Stimulated activated CD8-positive, alpha-beta memory T cell treated with anti-CD3 and anti-CD28 coated beads, Interleukin-2, amount 100 ng/mL, for 1 hour (primary cell): Measurements from ENCODE around the gene MLXIP.

ENCODE experiments used
- DNase-seq, 2 donors: peaks; one replicate each; pipeline ENCODE4 v3.0.0-alpha.2; 2020; ENCODE audit warnings: low read depth in 2 of 2

Gene MLXIP

DNA sequence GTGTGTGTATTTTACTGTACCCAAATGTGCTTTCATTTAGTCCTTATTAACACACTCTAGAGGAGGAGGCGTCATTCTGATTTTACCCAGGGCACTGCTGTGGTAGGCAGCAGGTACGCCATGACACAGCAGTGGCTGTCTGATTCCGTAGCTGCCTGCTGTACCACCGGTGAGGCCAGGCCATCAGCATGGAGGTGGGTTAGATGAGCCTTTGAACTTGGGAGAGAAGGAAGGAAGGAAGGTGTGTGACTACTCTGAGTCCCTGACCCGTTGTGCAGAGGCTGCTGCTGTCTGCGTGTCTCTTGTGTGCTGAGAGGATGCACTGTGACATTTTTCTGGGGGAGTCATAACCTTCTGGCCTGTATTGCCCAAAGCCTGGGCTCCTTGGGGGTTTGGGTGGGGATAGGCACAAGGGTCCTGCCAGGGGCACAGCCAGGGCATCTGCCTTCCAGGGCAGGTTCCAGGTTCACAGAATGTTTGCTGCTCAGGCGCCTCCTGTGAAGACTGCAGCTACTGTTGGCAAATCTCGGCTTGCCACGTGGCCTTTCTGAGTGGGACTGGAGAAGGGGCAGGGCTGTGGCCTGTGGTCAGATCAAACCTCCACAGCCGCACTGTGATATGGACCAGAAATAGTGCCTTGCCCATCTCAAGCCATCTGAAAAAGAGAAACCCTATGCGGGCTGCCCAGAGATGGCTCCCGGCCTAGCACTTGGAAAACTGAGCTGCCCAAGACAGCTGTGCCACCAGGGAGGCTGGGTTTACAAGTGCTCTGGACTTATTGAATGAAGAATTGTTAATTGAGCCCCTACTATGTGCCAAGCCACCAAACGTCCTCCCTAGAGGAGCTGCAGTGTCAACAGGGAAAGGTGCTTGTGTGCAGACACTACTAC lies 47.1 kb downstream of the MLXIP start:
- no peak for DNase-seq

DNA sequence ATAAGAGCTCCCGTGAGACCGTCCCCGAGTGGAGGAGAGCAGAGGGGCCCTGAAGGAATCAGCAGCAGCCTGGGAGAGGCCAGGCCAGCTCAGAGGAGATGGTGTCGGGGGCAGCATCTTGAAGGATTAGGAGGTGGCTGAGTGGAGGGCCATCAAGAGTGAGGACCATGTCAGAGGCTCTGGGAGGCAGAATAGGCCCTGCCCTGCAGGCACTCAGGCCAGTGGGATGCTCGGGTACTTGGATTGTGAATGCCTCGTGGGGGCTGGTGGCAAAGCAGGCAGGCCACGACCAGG lies 47.7 kb downstream of the MLXIP start:
- DNase-seq = no peak

DNA sequence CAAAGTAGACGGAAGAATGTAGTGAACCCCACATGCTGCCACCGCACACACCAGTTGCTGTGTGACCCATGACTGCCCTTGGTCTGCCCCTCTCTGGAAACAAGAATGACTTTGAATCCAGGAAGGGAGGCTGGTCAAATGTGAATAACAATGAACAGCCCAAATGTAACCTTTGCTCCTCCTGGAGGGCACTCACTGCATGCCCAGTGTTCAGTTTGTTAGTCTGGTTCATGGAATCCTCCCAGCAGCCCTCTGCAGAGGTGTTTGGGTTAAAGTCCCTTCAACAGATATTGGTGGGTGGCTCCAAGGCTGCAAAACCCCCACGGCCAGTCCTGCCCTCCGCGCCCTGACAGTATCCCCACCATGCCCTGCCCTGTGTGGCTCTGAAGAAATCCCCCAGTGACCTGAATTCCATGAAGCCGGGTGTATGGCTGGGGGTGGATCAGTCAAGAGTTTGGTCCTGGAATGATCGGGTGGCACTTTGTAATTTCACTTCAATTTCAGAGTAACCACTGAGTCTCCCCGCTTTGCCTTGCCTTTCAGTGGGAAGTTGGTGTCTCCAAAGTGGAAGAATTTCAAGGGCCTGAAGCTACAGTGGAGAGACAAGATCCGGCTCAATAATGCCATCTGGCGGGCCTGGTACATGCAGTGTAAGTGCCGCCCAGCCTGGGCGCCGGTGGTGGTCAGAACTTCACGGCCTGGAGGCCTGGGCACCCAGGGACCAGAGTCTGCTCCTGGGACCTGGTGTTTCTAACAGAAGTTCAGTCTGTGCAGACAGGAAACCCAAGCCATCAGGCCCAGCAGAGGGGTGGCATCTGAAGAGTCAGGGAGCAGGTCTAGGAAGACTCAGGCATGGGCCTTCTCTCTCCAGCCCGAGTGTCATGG lies 48.4 kb downstream of the MLXIP start:
- no peak for DNase-seq

DNA sequence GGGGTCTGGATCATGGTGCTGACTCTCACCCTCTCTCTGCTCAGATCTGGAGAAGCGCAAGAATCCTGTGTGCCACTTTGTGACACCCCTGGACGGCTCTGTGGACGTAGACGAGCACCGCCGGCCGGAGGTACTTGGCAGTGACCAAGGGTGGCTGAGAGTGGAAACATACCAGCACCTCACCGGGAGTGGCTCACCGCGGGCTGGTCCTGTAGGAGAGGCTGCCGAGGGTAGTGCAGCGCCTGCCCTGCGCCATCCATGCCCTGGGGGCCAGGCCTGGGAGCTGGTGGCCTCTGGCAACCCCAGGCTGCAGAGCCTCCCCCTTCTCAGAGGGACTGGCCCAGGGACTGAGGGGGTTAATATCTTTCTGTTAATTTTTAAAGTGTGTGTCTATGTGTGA lies 49.3 kb downstream of the MLXIP start:
- no peak for DNase-seq

DNA sequence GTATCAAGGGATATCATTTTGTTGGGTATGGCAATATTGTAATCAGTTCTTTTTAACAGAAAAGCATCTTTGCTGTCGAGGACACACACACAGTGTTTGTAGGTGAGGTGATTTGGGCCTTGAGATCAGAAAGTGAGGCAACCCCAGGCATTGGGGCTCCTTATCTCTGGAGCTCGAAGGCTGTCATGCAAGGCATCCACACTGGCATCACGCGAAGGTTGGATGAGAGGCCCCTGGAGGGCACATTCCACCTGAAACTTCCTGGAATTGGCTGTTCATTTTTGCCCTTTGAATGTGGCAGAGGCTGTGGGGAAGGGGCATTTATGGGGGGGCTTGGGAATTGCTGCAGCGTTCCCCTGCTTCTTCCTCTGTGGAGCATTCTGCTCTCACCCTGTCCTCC lies 49.9 kb downstream of the MLXIP start:
- DNase-seq = no peak

DNA sequence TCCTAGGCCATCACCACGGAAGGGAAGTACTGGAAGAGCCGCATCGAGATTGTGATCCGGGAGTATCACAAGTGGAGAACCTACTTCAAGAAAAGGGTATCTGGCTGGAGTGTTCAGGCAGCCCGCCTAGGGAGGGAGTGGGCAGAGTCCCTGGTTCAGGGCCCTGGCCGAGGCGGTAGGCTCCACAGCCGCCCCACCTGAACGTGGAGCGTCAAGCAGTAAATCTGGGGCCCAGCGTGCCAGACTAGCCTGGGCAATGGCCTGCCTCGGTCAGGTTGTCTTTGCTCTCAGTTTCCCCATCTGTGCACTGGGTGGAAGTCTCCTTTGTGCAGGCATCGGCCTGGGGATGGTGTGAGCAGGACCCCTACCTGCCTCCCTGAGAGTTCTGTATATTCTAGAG lies 50.6 kb downstream of the MLXIP start:
- no peak for DNase-seq

DNA sequence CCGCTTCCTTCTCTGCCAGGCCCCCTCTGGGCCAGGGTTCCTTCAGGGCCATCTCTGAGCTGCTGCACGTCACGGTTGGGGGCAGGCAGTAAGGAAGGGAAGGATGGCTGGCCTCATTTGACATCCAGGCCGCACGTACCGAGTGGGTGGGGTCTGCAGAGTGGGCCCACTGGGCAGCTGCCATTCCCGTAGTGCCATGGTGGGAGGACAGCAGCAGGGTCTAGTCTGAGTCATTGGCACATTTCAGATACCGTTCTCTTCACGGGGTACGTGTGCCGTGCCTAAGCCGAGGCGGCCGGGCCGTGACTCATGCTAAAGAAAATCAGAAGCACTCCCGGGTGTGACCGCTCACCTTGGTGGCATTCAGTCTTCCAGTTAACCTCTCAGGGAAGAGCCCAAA lies 51.6 kb downstream of the MLXIP start:
- no peak for DNase-seq

DNA sequence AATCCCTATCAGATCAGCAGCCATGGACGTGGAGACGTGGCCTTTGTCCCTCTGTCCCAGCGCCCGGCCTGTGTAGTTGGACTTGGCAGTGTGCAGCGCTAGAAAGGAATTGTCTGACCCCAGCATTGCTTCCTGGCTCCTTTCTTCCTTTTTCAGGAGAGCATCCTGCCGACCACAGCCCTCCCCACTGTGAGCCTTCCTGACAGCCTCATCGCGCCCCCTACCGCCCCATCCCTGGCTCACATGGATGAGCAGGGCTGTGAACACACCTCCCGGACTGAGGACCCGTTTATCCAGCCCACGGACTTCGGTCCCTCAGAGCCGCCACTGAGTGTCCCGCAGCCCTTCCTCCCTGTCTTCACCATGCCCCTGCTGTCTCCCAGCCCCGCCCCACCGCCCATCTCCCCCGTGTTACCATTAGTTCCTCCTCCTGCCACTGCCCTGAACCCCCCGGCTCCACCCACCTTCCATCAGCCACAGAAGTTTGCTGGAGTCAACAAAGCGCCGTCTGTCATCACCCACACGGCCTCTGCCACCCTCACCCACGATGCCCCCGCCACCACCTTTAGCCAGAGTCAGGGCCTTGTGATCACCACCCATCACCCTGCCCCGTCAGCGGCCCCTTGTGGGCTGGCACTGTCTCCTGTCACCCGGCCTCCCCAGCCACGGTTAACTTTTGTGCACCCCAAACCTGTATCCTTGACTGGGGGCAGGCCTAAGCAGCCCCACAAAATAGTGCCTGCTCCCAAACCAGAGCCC lies 54.8 kb downstream of the MLXIP start:
- DNase-seq = no peak

DNA sequence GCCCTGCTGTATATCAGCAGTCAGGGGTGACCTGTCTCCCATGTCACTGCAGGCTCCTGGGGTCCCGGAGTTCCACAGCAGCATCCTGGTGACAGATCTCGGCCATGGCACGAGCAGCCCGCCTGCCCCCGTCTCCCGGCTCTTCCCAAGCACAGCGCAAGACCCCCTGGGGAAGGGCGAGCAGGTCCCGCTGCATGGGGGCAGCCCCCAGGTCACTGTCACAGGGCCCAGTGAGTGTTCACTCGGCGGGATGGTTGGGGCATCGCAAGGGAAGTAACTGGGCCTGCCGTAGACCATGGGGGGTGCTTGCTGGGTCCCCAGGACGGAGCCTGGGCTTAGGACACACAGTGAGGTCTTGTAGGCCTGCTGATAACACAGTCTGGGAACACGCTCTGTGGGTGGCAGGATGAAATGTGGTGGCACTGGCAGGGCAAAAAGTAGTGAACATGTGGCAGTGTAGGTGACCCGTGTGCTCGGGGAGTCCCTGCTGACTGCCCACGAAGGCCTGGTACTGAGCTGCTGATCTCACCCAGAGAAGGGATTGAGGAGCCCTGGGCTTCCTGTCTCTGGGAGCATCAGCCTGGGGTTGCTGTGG lies 57.0 kb downstream of the MLXIP start:
- DNase-seq = no peak

DNA sequence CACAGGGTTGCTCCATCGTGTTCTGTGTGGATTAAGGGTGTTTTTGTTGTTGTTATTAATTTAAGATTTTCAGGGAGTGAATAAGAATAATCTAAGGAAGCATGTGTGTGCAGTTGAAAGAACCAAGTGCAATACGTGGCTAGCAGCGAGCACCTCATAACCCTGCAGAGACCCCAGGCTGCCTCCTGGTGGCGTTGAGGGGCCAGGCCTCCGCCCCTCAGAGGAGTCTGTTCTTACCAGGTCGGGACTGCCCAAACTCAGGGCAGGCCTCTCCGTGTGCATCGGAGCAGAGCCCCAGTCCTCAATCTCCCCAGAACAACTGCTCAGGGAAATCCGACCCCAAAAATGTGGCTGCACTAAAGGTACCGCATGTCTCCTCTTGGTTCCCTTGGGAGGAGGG lies 58.7 kb downstream of the MLXIP start:
- no peak for DNase-seq

DNA sequence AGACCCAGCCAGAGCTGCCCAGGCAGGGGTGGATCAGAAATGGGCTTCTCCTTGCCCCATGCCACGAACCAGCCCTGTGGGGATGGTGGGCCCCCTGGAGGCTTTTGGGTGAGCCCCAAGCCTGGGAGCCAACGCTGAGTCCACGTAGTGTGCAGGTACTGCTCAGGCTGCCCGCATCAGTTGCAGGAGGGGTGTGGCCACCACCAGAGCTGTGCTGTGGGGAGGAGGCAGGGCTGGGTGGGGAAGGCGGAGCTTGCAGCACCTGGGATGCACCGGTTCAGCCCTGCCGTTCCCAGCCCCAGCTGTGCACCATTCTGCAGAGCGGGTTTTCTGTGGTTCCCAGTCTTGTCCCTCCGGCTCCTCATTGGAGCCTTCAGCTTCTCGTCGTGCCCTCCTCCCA lies 59.1 kb downstream of the MLXIP start:
- no peak for DNase-seq

DNA sequence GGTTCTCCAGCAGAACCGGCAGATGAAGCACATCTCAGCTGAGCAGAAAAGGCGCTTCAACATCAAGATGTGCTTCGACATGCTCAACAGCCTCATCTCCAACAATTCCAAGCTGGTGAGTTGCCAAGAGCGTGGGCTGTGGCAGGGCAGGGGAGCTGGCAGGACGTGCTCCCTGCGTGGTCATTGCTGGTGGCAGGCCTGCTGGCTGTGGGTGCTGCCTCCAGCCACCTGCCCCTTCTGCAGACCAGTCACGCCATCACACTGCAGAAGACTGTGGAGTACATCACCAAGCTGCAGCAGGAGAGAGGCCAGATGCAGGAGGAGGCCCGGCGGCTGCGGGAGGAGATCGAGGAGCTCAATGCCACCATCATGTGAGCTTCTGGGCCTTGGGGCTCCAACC lies 59.6 kb downstream of the MLXIP start:
- no peak for DNase-seq

DNA sequence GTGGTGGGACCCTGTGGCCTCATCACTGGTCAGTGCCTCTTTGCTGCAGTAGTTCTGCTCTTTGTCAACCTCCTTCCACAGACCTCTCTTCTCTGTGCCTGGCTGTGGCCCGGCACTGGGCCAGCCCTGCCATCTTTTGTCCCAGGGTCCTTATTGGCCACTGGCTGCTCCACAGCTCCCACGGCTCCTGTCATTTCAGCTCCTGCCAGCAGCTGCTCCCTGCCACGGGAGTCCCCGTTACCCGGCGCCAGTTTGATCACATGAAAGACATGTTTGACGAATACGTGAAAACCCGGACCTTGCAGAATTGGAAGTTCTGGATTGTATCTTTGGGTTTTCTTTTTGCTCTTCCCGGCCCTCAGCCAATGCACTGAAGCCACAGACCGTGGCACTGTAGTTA lies 60.1 kb downstream of the MLXIP start:
- DNase-seq = no peak

DNA sequence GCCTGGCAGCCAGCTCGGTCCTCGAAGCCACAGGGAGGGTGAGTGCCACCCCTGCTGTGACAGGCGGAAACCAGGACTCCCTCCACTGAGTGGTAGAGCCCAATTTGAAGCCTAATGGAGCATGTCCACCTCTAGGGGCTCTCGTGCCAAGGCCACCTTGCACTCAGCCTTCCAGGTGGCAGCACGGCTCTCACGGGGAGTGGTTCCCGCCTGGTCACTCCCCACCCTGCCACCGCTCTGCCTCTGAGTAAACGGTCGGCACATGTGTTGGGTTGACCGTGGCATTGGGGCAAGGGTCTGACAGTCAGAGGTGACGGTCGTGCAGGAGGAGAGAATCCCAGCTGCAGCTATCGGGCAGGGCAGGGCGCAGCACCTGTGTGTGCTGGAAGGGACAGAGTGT lies 60.7 kb downstream of the MLXIP start:
- no peak for DNase-seq

DNA sequence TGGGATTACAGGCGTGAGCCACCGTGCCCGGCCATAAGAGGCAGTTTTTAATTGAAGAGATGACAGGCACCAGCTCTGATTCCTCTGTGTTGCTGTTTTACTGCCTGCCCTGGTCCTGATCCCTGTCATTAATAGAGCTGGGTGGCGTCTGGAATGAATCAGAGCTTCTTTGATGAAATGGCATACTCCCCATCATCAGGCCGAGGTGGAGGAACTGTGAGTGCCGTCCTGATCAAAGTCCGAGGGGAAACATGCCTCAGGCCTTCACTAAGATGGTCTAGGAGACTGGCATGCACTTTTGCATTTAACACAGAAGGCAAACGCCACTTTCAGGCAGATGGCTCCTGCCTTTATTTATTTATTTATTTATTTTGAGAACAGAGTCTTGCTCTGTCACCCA lies 61.4 kb downstream of the MLXIP start:
- DNase-seq = no peak

DNA sequence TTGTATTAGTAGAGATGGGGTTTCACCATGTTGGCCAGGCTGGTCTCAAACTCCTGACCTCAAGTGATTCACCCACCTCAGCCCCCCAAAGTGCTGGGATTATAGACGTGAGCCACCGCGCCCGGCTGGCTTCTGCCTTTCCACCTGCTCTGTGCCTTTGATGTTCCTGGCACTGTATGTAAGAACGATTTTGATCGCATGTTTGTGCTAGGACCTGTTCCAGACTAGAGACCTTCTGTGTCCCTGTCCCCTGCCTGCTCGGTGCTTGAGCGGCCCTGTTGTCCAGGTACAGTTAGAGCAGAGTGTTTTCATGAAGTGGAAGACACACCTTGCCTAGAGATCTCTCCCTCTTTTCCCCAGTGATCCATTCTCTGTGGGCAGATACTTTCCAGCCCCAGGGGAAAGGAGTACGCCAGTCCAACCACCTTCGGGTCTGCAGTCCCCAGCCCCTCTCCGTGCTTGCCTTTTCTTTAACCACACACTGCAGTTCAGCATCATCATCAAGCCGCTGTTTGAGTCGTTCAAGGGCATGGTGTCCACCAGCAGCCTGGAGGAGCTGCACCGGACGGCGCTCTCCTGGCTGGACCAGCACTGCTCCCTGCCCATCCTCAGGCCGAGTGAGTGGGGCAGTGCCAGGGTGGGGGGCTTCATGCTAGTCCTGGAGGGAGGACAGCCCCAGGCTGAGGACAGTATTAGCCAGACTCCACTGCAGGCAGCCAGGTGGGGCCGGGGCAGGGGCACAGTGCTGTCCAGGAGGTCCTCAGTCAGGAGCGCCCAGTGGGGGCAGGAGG lies 62.1 kb downstream of the MLXIP start:
- no peak for DNase-seq

DNA sequence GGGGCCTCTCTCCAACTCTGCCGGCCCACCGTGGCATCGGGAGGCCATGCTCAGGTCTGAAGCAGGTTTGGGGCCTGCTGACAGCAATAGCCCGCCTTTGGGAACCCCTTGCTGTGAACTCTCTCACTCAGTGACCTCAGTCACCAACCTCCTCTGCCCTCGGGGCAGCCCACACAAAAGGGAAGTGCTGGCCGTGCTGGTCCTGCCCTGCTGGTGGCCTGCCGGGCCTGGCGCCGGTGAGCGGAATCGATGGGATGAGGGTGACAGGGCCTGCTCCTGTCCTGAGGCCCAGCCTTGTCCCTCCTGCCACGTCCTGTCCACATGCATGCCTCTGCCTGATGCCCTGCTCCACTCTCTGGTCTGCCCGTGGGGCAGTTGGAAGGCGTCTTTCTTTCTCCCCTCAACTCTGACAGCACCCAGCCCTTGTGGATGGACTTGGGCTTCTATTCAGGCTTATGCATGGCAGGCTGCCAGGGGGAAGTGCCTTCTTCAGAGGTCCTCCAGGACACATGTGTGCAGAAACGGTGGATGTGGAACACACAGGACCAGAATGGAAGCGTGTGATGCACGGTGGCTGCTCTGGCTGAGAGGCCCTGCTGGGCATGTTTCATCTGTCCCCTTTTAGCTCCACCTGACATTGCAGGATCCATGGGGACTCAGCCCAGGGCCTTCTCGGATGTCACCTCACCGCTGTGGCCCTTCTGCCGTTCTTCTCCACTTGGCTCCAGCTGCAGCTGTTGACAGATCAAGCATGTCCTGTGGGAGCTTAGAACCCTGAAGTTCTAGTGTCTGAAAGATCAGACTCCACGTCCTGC lies 63.6 kb downstream of the MLXIP start:
- DNase-seq = no peak

DNA sequence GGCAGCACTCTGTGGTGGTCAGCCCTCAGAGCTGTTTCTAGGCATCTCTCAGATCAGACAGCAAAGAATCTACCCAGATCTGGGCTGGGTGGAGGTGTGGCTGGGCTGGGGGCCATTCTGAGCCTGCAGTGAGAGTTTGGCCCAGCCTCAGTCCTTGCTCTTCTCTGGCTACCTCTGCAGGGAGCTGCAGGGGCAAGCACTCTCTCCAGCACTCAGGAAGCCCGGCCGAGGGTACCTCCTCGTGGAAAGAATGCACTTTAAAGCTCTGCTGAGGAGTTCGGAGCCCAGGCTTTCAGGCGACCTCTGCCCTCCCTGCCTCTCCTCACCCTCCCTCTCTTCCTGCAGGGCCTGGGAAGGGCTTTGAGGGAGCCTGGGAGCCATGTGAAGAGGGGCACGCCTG lies 64.3 kb downstream of the MLXIP start:
- DNase-seq = no peak

DNA sequence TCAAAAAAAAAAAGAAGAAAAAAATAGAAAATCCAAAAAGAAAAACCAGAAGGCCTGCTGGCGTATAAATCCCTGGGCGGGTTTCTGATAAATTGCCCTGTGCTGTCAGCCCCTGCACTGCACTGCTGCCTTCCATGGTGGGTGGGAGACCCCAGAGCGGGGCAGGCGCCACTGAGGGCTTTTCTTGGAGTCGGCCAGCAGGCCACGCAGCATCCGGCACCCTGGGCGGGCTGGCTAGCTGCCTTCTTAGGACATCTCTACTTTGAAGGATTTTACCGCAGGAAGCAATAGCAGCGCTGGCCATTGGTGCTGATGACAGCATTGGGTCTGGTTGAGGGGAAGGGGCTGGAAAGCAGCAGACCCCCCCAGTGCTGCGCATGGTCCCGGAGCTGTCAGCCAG lies 66.3 kb downstream of the MLXIP start:
- DNase-seq = no peak
